Measurements from ENCODE around the gene DOCK2. TPM values are rescaled to one million over a fixed set of nuclear protein-coding genes. Genes with fewer than 3 reads are reported as not detected.
"Not testable (repeated sequence)": the region's sequence is repeated elsewhere in the genome, so short reads cannot be mapped to it uniquely, and the experiment has no call there.

The DOCK2 gene
- total and polyA plus RNA-seq, 5 experiments from 2014 or later, result 59.5 to 182 (median 84.6) TPM

- H3K36me3 Mint-ChIP-seq, result peaks cover 0 to 41% (median 23%) of the 10 kb centered on the region in 3 donors
- H3K9me3 Mint-ChIP-seq, result no peaks in the 10 kb centered on the region
- H3K4me3 Mint-ChIP-seq, result no peak overlapping the region
- DNase-seq, result no peak
- POLR2A ChIA-PET, result no interaction called here
- ATAC-seq, result no peak
- H3K4me1 Mint-ChIP-seq, result peaks cover 6 to 23% (median 9%) of the 10 kb centered on the region in 4 donors
- peak overlapping the region in 2 of 10 donors; percentile 2 to 34 for H3K27ac Mint-ChIP-seq
- H3K27me3 Mint-ChIP-seq, result no peaks in the 10 kb centered on the region
Observed at GRCh38 chr5:169944922-169945680, 308.0 kb downstream of the DOCK2 start.

GRCh38 chr5:169945831-169946261 lies 308.8 kb downstream of the DOCK2 start:
- Mint-ChIP-seq H3K27ac (peak overlapping the region in 1 of 10 donors; percentile 50), H3K4me3 (no peak overlapping the region), H3K36me3 (peaks cover 0 to 48% (median 22%) of the 10 kb centered on the region in 3 donors), H3K9me3 (no peaks in the 10 kb centered on the region), H3K4me1 (peaks cover 6 to 22% (median 8%) of the 10 kb centered on the region in 4 donors), H3K27me3 (no peaks in the 10 kb centered on the region)
- POLR2A ChIA-PET, result no interaction called here
- ATAC-seq, result no peak
- no peak for DNase-seq

- Mint-ChIP-seq H3K9me3 (no peaks in the 10 kb centered on the region), H3K27me3 (no peaks in the 10 kb centered on the region), H3K4me3 (no peak overlapping the region), H3K36me3 (peaks cover 0 to 54% (median 25%) of the 10 kb centered on the region in 3 donors), H3K27ac (peak overlapping the region in 1 of 10 donors; percentile 58), H3K4me1 (peaks cover 4 to 19% (median 7%) of the 10 kb centered on the region in 4 donors)
- POLR2A ChIA-PET, result no interaction called here
- DNase-seq (no peak), ATAC-seq (no peak)
Observed at GRCh38 chr5:169946743-169947295, 309.7 kb downstream of the DOCK2 start.

- no peak for DNase-seq
- ATAC-seq, result no peak
- no peaks in the 10 kb centered on the region for H3K27me3 Mint-ChIP-seq
- no peaks in the 10 kb centered on the region for H3K9me3 Mint-ChIP-seq
- H3K4me1 Mint-ChIP-seq, result peaks cover 1 to 20% (median 6%) of the 10 kb centered on the region in 4 donors
- H3K36me3 Mint-ChIP-seq, result peaks cover 0 to 63% (median 29%) of the 10 kb centered on the region in 3 donors
- no peak overlapping the region for H3K27ac Mint-ChIP-seq
- POLR2A ChIA-PET, result no interaction called here
- no peak overlapping the region for H3K4me3 Mint-ChIP-seq
Observed at GRCh38 chr5:169950333-169950732, 313.3 kb downstream of the DOCK2 start.

GRCh38 chr5:169953196-169953595 lies 316.1 kb downstream of the DOCK2 start:
- Mint-ChIP-seq H3K27ac (peak overlapping the region in 1 of 10 donors; percentile 63), H3K4me1 (peaks cover 0 to 16% (median 1%) of the 10 kb centered on the region in 4 donors), H3K36me3 (peaks cover 0 to 48% (median 18%) of the 10 kb centered on the region in 3 donors)
- H3K27me3 Mint-ChIP-seq, DNase-seq, ATAC-seq, H3K9me3 Mint-ChIP-seq, H3K4me3 Mint-ChIP-seq, POLR2A ChIA-PET: not testable (repeated sequence)

GRCh38 chr5:169954786-169955185 lies 317.7 kb downstream of the DOCK2 start:
- Mint-ChIP-seq H3K4me1 (peaks cover 0 to 11% (median 1%) of the 10 kb centered on the region in 4 donors), H3K27ac (peak overlapping the region in 1 of 10 donors; percentile 77), H3K27me3 (no peaks in the 10 kb centered on the region), H3K36me3 (peaks cover 0 to 37% (median 11%) of the 10 kb centered on the region in 3 donors), H3K9me3 (no peaks in the 10 kb centered on the region), H3K4me3 (no peak overlapping the region)
- no peak for ATAC-seq
- POLR2A ChIA-PET, result no interaction called here
- no peak for DNase-seq

- Mint-ChIP-seq H3K9me3 (no peaks in the 10 kb centered on the region), H3K27me3 (no peaks in the 10 kb centered on the region), H3K4me1 (peaks cover 0 to 11% (median 1%) of the 10 kb centered on the region in 4 donors), H3K4me3 (no peak overlapping the region), H3K36me3 (peaks cover 0 to 27% (median 7%) of the 10 kb centered on the region in 3 donors), H3K27ac (peak overlapping the region in 1 of 10 donors; percentile 9)
- POLR2A ChIA-PET, result no interaction called here
- no peak for ATAC-seq
- no peak for DNase-seq
Observed at GRCh38 chr5:169956126-169956525, 319.1 kb downstream of the DOCK2 start.

GRCh38 chr5:169956756-169957155 lies 319.7 kb downstream of the DOCK2 start:
- no peaks in the 10 kb centered on the region for H3K27me3 Mint-ChIP-seq
- H3K4me3 Mint-ChIP-seq, result no peak overlapping the region
- H3K4me1 Mint-ChIP-seq, result peaks cover 0 to 10% (median 1%) of the 10 kb centered on the region in 4 donors
- H3K36me3 Mint-ChIP-seq, result peaks cover 0 to 21% (median 7%) of the 10 kb centered on the region in 3 donors
- H3K9me3 Mint-ChIP-seq, result no peaks in the 10 kb centered on the region
- no peak for ATAC-seq
- no peak for DNase-seq
- H3K27ac Mint-ChIP-seq, result peak overlapping the region in 1 of 10 donors; percentile 9
- POLR2A ChIA-PET, result no interaction called here

GRCh38 chr5:169958278-169958677 lies 321.2 kb downstream of the DOCK2 start:
- Mint-ChIP-seq H3K4me1 (peaks cover 2 to 11% (median 5%) of the 10 kb centered on the region in 4 donors), H3K4me3 (no peak overlapping the region), H3K9me3 (no peaks in the 10 kb centered on the region), H3K36me3 (peaks cover 0 to 15% (median 9%) of the 10 kb centered on the region in 3 donors), H3K27ac (no peak overlapping the region), H3K27me3 (no peaks in the 10 kb centered on the region)
- DNase-seq (no peak), ATAC-seq (no peak)
- POLR2A ChIA-PET, result no interaction called here

- ATAC-seq (no peak), DNase-seq (no peak)
- Mint-ChIP-seq H3K36me3 (peaks cover 0 to 16% (median 5%) of the 10 kb centered on the region in 3 donors), H3K4me3 (no peak overlapping the region), H3K4me1 (peaks cover 1 to 14% (median 10%) of the 10 kb centered on the region in 4 donors), H3K9me3 (no peaks in the 10 kb centered on the region), H3K27me3 (no peaks in the 10 kb centered on the region), H3K27ac (no peak overlapping the region)
- POLR2A ChIA-PET, result no interaction called here
Observed at GRCh38 chr5:169960659-169961058, 323.6 kb downstream of the DOCK2 start.

GRCh38 chr5:169964246-169964645 lies 327.2 kb downstream of the DOCK2 start:
- Mint-ChIP-seq H3K4me3 (no peak overlapping the region), H3K9me3 (no peaks in the 10 kb centered on the region), H3K4me1 (peaks cover 0 to 25% (median 20%) of the 10 kb centered on the region in 4 donors), H3K27ac (no peak overlapping the region), H3K36me3 (peaks cover 0 to 22% (median 8%) of the 10 kb centered on the region in 3 donors), H3K27me3 (no peaks in the 10 kb centered on the region)
- no peak for DNase-seq
- POLR2A ChIA-PET, result no interaction called here
- no peak for ATAC-seq

- Mint-ChIP-seq H3K27me3 (no peaks in the 10 kb centered on the region), H3K36me3 (peaks cover 0 to 37% (median 4%) of the 10 kb centered on the region in 3 donors), H3K9me3 (no peaks in the 10 kb centered on the region), H3K4me3 (no peak overlapping the region), H3K27ac (peak overlapping the region in 4 of 10 donors; percentile 2 to 51 (median 39)), H3K4me1 (peaks cover 3 to 24% (median 15%) of the 10 kb centered on the region in 4 donors)
- ATAC-seq, result no peak
- DNase-seq, result no peak
- POLR2A ChIA-PET, result no interaction called here
Observed at GRCh38 chr5:169970339-169970738, 333.3 kb downstream of the DOCK2 start.

Measured in naive thymus-derived CD8-positive, alpha-beta T cell (primary cell).